HG03571 (cell line): ENCODE results near the gene SLC23A2.
"Not testable (repeated sequence)": the region's sequence is repeated elsewhere in the genome, so short reads cannot be mapped to it uniquely, and the experiment has no call there.

Experiments used
- ATAC-seq: cut with Tn5 transposase; IDR thresholded peaks from one replicate; pipeline ENCODE4 v1.9.1; 2021; ENCODE audit not compliant: unreplicated experiment

The SLC23A2 gene

DNA sequence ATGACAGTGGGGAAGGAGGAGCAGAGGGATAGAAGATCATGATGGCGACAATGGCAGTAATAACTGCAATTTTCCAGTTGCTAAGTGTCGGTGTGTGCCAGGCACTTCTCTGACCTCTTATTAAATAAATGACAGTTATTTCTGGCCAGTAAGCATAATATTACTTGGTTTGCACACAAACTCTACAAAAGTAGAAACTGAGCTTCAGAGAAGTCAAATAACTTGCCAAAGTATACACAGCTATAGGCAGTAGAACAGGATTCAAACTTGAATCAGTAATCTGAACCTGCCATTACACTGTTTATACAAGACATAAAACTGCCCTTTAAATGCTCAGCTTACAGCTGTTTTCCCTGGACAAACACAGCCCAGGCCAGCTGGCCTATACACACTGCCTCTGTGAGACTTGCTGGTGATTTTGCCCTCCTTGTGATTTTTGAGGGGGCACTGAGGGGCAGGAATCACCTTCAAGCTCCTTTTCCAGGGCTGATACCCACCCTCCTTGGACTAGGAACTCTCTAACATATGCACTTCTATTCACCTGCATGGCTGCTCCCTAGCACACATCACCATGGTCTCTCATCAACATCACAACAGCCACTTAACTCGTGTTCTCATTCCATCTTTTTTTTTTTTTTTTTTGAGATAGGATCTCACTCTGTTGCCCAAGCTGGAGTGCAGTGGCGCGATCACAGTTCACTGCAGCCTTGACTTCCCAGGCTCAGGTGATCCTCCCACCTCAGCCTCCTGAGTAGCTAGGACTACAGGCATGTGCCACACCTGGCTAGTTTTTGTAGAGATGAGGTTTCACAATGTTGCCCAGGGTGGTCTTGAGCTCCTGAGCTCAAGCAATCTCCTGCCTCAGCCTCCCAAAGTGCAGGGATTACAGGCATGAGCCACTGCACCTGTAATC is 63.6 kb downstream of the SLC23A2 start:
- ATAC-seq: no peak

DNA sequence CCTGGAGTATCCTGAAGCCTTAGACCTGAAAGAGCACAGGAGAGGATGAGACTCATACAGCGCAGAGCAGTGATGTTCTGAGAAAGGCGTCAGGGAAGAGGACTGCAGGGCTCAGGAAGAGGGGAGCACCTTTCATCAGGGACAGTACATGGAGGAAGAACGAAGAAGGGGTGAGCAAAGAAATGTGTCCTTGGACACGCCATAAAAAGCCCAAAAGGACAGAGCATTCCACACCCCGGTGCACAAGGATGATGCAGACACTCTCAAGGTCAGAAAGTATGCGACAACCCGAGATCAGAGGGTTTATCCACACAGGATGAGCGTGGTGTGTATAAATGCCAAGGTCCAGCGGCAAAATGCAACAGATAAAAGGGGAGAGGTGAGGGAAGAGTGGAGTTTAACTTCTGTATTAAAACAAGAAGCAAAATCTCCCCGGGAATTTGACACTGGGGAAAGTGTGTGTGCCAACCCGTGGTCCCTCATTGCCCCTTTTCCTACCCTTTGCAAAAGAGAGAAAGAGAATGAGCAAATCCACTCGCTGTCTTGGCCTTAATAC is 64.4 kb downstream of the SLC23A2 start:
- ATAC-seq: no peak

DNA sequence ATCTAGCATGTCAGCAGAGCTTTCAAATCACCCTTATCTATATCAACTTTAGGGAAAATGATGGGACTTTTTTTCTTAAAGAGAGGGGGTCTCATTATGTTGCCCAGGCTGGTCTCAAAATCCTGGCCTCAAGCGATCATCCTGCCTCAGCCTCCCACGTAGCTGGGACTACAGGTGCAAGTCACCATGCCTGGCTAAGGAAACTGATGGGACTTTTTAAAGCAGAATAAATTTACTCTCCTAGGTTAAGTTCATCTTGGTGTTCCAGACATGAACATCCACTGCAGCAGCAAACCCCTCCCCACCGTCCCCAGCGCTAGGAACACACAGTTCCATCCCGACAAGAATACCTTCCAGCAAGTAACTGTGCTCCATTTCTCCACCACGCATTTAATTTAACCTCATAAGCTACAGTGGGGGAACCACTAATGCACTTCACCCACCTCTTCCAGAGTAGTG is 64.9 kb downstream of the SLC23A2 start:
- no peak for ATAC-seq

DNA sequence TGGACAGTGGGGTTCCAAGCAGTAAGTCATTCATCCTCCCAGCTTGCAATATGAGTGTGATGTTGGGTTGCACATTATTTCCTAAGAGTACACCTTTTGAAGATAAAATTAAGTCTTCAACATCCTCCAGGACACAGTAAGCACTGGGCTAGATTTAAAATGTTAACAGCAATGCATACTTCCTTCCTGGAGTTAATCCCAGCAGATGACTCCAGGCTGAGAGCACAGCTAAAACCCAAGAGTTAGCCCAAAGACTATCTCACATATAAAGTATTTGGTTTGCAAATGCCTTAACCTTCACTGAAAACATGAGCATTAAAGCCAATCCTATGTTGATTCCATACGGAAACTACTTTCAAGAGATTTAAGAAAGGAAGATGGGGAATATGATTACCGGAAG is 69.2 kb downstream of the SLC23A2 start:
- ATAC-seq: no peak

DNA sequence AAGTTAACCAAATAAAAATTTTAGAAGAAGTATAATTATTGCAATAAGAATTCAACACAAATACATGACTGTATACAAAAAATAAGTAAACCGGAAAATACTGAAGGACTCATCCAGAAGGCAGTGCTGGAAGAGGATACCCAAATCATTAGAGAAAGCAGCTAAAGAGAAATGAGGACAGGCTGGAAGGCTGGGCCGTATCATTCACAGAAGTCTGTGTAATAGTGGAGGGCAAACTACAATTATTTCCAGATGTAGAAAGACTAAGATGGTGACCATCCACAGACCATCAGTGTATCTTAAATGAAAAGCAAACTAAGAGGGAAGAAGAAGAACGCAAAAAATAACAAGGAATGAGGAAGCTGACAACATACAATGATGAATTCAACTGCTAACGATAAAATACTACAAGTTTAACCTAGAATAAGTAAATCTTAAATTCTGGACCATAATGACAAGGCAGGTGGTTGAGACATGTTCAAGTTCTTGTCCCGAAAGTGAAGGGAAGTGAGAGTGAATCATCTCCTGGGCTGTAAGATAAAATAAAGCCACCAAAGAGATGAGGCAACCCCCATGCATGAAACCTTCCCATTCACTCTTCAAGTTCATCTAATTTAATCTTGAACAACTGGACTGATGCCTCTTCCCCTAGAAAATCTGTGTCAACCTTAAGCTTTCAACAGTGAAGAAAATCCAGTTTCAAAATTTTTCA is 71.5 kb downstream of the SLC23A2 start:
- no peak for ATAC-seq

DNA sequence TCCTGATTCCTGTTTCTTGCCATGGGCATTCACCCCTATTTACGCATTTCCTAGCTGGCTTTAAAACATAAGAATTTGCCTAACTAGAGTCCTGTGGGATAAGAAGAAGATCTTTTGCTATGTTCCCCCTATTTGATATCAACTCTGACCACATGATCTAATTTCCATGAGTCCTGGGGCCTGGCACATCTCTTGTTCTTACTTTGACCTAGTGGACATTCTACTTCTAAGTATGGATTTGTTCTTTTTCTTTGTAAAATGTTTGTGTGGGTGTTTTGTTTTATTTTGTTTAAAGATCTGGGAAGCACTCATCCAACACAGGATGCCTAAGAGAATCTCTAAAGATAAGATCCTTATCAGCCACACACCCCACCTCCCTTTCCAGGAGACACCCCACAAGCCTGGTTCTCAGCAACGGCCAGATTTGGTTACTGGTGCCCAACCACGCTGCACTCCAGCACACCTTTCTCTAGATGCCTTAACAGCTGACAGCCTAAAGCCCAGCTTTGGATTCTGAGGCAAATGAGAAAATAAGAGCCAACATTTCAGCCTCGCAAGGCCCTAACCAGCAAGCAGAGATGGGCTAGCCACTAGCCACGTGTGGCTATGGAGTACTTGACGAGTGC is 74.7 kb downstream of the SLC23A2 start:
- ATAC-seq: no peak

DNA sequence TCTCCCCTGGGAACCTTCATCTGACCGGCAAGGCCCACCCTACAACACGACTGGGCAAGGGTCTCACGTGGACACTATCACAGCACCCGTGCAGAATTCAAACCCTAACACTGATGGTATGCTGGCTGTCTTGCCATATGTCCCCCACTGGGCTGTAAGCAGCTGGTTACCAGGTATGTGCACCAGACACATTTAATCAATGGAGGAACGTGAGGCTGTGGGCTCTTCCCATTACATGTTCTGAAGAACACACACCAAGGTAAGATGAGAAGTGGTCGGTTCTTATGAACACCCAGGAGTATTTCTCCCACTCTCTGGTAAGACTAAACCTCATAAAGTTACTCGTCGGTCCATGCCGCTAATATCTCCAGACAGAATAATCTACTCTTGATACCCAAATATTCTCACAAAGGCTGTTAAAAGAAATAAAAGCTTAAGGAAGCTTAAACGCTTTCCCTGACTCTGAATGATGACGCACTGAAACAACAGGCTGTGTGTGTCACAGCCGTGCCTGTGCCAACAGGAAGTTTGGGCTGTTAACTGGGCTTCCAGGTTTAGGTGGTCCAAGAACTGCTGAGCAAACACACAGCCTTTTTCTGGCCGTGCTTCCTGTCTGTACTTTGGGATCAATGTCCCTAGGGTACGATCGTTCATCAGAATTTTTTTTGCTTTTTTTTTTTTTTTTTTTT is 75.3 kb downstream of the SLC23A2 start:
- ATAC-seq: no peak

DNA sequence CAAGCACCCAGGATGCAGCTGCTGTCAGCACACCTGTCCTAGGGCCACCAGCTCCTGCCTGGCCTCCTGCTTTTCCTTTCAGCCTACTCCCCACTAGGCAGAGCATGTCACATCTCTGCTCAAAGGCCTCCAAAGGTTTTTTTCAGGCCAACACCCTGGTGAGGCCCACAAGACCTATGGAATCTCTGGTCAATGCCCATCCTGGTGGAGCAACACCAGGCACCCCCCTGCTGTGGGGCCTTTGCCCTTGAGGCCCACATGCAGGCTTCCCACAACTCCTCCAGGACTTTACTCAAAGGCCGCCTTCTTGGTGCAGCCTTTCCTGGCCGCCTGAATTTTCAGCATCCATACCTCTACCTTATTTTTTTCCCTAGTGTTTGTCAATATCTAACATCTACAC is 76.9 kb downstream of the SLC23A2 start:
- no peak for ATAC-seq

DNA sequence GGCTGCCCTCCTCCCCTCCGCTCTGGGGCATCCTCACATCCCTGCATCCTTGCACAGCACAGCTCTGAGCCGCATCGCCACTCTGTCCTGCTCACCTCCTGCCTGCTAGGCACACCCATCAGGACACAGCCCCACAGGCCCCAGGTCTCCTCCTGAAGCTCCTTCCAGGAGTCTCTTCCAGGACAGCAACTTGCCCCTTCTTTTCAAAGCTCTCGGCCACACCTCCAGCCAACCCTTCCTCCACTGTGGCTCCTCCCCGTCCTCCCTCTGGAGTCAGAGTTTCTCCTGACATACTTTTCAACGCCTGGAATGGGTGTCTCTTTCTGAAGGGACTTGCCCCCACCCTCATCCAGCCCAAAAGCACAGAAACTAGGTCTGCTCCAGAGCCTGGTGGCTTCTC is 77.3 kb downstream of the SLC23A2 start:
- ATAC-seq: no peak

DNA sequence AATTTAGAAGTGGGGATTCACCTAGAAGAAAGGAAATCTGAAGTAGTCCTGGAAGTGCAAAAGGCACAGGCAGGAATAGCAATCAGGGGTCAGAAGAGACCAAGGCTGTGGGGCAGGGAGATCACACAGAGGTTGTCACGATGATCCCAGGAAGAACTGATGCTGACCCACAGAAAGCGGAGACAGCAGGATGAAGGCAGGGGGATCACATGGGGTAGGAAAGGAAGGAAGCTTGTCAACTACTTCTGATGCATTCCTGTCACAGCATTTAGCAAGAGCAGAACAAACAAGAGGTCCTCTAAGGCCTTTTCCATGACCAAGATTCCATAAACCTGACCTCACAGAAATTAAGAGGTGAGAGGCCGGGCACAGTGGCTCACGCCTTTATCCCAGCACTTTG is 79.1 kb downstream of the SLC23A2 start:
- no peak for ATAC-seq

DNA sequence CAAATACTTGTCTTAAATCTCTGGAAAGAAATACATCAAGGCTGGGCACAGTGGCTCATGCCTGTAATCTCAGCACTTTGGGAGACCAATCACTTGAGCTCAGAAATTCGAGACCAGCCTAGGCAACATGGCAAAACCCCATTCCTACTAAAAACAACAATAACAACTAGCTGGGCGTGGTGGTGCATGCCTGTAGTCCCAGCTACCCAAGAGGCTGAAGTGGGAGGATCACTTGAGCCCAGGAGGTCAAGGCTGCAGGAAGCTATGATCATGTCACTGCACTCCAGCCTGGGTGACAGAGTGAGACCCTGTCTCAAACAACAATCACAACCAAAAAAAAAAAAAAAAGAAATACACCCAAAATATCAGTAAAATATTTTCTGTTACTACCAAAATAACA is 80.0 kb downstream of the SLC23A2 start:
- ATAC-seq: not testable (repeated sequence)

DNA sequence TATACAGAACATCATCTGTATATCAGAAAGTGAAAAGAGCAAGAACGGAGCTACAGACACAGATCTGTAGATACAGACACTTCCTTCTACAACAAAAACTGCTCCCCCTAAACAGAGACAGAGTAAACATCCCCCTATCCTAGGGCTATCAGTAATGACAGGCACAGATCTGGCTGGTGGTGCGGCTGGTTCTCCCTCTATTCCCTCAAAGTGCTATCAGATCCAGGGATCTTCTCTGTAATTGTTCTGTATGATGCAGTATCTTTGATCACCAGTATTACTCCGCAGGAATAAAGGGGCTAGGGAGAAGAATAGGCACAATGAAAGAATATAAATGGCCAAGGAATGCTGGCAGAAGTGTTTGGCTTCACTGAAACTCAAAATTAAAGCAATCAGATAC is 80.7 kb downstream of the SLC23A2 start:
- ATAC-seq: no peak

DNA sequence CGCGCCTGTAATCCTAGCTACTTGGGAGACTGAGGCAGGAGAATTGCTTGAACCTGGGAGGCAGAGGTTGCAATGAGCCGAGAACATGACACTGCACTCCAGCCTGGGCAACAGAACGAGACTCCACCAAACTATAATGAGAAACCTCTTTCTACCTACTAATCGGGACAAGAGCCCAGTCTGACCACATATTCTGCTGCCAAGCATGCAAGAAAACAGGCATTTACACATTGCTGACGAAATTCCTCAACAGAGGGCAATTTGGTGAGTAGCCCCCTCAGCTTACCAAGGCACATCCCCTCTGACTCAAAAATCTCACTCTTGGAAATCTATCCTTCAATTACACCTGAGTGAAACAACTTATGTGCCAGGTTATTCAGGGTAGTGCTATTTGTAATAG is 81.2 kb downstream of the SLC23A2 start:
- no peak for ATAC-seq

DNA sequence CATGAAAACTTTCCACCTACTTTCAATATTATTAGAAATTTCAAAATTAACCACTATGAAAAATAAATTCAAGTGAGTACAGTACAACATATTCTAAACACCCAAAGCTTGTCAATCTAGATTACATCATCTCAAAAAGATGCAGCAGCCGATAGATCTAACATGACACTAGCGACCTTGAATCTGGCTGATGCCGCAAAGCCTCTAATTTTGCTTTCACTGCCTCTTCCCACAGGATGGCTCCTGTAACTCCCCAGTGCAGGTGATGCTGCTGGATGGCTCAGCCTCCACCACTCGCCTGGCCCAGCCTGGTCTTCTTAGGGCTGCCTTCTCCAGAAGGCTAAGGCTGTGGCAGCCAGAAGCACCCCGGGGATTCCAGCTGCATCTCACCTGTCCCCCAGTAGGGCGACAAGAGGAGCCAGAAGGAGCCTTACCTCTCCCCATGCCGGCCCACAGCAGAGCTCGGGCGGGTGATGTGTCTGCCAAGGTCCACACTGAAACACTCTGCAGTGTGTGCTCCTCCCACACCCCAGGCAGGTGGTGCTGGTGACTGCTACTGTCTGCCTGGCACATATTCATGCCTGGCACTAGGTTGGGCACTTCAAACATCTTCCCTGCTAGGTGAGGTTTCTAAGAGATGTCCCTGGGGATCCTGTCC is 82.1 kb downstream of the SLC23A2 start:
- no peak for ATAC-seq

DNA sequence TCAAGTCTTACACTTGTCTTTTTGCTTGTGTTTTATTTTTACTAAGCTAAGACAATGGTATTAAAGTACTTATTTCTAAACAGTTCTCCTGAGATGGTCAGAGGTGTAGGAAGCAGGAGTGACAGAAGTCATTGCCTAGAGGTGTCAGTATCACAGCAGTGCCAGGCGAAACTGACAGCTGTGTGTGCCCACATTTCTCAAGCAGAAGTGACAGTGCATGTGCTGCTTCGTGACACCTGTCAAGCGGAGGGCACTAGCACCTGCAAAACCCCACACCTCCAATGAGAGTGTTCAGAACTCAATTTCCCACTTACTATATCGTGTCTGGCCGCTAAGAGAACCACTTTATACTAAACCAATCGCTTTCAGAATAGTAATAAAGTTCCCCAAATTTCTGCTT is 82.8 kb downstream of the SLC23A2 start:
- ATAC-seq: no peak

DNA sequence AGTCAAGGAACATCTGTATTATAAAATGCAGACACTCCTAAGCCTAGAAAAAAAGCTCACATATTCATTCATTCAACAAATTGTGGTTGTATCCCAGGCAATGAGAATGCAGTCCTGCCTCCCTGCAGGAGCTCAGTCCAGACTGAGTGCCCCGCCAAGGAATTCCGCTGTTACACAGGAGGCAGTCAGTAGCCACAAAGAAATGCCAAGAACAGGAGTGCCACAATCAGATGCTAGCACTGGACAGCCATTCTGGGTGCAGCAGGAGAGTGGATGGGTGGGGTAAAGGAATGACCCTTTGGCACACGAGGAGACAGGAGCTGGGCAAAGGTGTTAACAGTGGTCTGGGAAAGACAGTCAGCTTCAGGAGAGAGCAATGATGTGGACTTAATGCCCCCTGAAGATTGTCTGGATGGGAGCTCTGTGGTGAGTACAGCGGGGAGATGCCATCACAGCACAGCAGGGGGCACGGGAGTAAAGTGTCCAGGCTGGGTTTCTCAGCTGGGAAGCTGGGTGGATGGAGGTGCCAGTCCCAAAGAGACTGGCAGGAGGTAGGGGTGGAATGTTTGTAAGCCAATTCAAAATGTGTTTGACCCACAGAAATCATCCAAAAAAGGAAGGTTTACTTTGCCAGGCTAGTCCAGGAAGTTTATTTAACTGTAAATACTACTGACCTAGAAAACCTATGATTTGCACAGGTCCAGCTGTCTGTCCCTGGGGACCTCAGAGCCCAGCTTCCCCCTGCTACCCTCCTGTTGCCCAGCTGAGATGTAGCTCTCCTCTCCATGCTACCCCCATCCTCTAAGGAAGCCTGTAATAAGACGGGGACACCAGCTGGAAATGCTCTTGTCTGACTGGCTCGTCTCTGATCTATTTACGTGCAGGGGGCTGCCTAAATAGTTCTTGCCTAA is 84.1 kb downstream of the SLC23A2 start:
- no peak for ATAC-seq

DNA sequence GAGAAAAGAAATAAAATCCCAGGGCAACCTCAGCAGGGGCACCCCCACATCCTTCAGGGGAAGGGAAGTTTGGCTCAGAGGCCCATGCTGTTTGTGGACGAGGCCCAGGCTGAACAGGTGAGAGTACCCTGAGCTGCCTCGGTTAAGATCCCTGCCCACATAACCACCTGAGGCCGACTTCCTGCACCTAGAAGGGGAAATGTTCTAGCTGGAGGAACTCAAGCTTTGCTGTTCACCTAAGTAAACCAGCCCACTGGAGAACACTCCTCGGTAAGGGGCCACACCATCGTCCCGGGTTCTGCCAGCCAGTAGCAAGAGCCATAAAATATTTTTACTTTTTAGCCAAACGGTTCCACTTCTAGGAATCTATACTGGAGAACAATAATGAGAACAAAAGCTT is 88.2 kb downstream of the SLC23A2 start:
- no peak for ATAC-seq

DNA sequence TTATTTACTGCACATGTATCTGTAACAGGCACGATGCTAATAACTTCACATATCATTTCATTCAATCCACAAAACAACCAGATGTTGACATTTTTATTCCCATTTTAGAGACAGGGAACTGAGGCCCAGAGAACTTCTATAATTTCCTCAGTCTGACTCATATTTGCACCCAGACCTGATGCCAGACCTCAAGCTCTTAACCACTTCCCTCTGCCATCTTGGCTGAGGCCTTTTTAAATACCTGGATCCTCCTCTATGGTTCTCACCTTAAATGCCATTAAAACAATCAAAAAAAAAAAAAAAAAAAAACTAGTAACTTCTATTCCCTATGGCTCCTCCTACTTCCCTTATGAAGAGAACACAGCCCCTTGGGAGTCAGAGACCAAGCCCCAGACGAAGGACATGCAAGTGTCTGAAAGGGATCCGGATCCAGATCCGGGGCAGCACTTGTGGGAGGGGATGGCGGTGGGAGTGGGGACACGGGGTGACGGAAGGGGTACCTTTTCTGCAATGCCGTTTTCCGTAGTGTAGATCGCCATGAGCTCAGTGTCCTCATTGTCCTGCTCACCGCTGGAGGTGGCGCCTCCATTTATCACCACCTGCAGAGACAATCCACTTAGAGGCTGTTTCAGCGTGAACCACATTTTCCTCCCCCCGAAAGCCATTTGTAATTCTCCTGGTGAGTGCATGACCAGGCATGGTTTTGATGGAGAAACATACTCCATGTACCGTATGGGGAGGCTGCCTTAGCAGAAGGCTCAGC is 88.7 kb downstream of the SLC23A2 start:
- ATAC-seq: no peak

DNA sequence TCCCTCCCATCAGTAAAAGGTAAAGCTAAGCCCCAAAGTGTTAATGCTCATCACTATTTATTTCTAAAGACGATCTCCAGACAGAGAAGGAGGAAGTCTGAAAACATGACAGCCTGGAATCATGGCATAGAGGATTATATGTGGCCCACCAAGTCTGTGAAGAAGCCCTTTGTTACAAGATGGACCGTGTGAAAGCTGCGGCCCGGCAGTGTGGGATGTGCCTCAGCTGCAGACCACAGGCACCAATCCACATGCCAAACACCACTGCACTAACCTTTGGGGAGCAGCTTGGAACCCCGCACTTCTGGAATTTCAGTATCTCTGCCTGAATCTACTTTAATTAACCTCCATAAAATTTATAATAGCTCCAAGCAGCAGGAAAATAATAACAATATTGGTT is 90.4 kb downstream of the SLC23A2 start:
- no peak for ATAC-seq
